Natural killer cell treated with Interleukin-12 subunit alpha and Interleukin-12 subunit beta and Interleukin-15 and Interleukin-18, amount 100 ng/mL, for 72 hours (primary cell): ENCODE data around the gene CLPSL1. TPM values are rescaled to one million over a fixed set of nuclear protein-coding genes. Genes with fewer than 3 reads are reported as not detected.
"Not testable (repeated sequence)": the region's sequence is repeated elsewhere in the genome, so short reads cannot be mapped to it uniquely, and the experiment has no call there.

Experiments used
- ATAC-seq, 2 donors: fragments of 150-1000 bp; cut with Tn5 transposase in 1 of 2; sonication (Bioruptor Pico), chemical (Tn5 transposase) in 1 of 2; 2 replicates each; pipeline ENCODE4 v1.10.0; 2021
- DNase-seq: peaks from one replicate; pipeline ENCODE4 v3.0.0; 2022; ENCODE audit warnings: low spot score
- H3K27ac Mint-ChIP-seq, 2 donors: 1 replicate in 1 of 2; 2 replicates in 1 of 2; pipeline ENCODE4 v1.8.0; 2022; ENCODE audit warnings: mixed read lengths in 2 of 2, mild to moderate bottlenecking in 1 of 2, moderate library complexity in 1 of 2
- H3K27me3 Mint-ChIP-seq, 2 donors: 1 replicate in 1 of 2; 2 replicates in 1 of 2; pipeline ENCODE4 v1.8.0; 2022; ENCODE audit warnings: mixed read lengths in 2 of 2
- H3K36me3 Mint-ChIP-seq: one replicate; pipeline ENCODE4 v1.8.0; 2022; ENCODE audit warnings: mixed read lengths
- H3K4me1 Mint-ChIP-seq, 2 donors: 1 replicate in 1 of 2; 2 replicates in 1 of 2; pipeline ENCODE4 v1.8.0; 2022; ENCODE audit warnings: low read depth in 2 of 2, mixed read lengths in 2 of 2, mild to moderate bottlenecking in 1 of 2
- H3K4me3 Mint-ChIP-seq: one replicate; pipeline ENCODE4 v1.8.0; 2022; ENCODE audit warnings: mixed read lengths
- H3K9me3 Mint-ChIP-seq: 2 replicates; pipeline ENCODE4 v1.8.0; 2022; ENCODE audit warnings: mixed read lengths
- total RNA-seq, 2 donors: library from RNA; stranded (reverse); gene quantifications; one replicate each; pipeline ENCODE4 v1.2.3, GENCODE V29; 2022

Gene CLPSL1, protein sequence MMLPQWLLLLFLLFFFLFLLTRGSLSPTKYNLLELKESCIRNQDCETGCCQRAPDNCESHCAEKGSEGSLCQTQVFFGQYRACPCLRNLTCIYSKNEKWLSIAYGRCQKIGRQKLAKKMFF
- not detected for total RNA-seq

DNA sequence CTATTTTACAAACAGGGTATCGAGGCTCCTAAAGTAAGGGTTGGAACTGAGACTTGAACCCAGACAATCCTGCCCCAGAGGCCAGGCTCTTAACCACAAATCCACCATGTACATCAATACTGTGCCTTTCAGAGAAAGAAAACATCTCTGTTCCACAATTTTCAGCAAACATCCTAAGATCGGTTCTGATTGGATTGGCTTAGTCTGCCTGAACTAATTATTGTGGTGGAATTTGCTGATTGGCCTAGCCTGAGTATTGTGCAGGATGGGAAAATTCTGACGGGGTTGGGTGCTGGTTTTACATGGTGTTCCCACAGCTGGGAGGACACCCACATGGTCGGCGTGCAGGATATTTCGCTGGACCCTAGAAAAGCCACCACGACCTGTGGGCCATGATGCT is at the start of gene CLPSL1:
Gene CLPSL1, plus strand, starts transcription at position 301 of the 400 bp plus-strand sequence. Its CDS starts 92 bp downstream, at position 393.
- Mint-ChIP-seq H3K4me1 (peaks cover 0 to 5% of the 10 kb centered on the region in 2 donors), H3K27ac (no peak within 1 kb of the TSS), H3K4me3 (no peak within 1 kb of the TSS), H3K9me3 (no peaks in the 10 kb centered on the region), H3K36me3 (no peaks in the 10 kb centered on the region), H3K27me3 (peaks cover 34 to 41% of the 10 kb centered on the region in 2 donors)
- DNase-seq (no peak), ATAC-seq (no peak)

- ATAC-seq: peak; percentile 65 to 66
- Mint-ChIP-seq H3K36me3 (no peaks in the 10 kb centered on the region), H3K27ac (peak overlapping the region in 1 of 2 donors; percentile 46), H3K4me3 (peak overlapping the region; percentile 73), H3K9me3 (no peaks in the 10 kb centered on the region), H3K4me1 (peaks cover 41 to 52% of the 10 kb centered on the region in 2 donors), H3K27me3 (peaks cover 0 to 12% of the 10 kb centered on the region in 2 donors)
- DNase-seq: peak; percentile 80
These were observed 49.4 kb upstream of the CLPSL1 start for GRCh38 chr6:35731414-35731735.

GRCh38 chr6:35731736-35732532 is 48.9 kb upstream of the CLPSL1 start:
- H3K9me3 Mint-ChIP-seq: no peaks in the 10 kb centered on the region
- DNase-seq (peak; percentile 93), ATAC-seq (peak; percentile 82)
- H3K36me3 Mint-ChIP-seq: no peaks in the 10 kb centered on the region
- H3K4me1 Mint-ChIP-seq: peaks cover 35 to 47% of the 10 kb centered on the region in 2 donors
- peaks cover 0 to 8% of the 10 kb centered on the region in 2 donors for H3K27me3 Mint-ChIP-seq
- H3K4me3 Mint-ChIP-seq: peak overlapping the region; percentile 73
- peak overlapping the region in 1 of 2 donors; percentile 46 for H3K27ac Mint-ChIP-seq

GRCh38 chr6:35733633-35734032 is 47.2 kb upstream of the CLPSL1 start:
- no peaks in the 10 kb centered on the region for H3K36me3 Mint-ChIP-seq
- H3K4me3 Mint-ChIP-seq: no peak overlapping the region
- ATAC-seq: no peak
- no peak for DNase-seq
- H3K27me3 Mint-ChIP-seq: peaks cover 0 to 8% of the 10 kb centered on the region in 2 donors
- peaks cover 29 to 38% of the 10 kb centered on the region in 2 donors for H3K4me1 Mint-ChIP-seq
- no peaks in the 10 kb centered on the region for H3K9me3 Mint-ChIP-seq
- no peak overlapping the region for H3K27ac Mint-ChIP-seq

- ATAC-seq, H3K27me3 Mint-ChIP-seq, H3K4me3 Mint-ChIP-seq, H3K27ac Mint-ChIP-seq, H3K9me3 Mint-ChIP-seq, DNase-seq, H3K36me3 Mint-ChIP-seq: not testable (repeated sequence)
- peaks cover 24 to 35% of the 10 kb centered on the region in 2 donors for H3K4me1 Mint-ChIP-seq
These were observed 46.5 kb upstream of the CLPSL1 start for GRCh38 chr6:35734319-35734718.

DNA sequence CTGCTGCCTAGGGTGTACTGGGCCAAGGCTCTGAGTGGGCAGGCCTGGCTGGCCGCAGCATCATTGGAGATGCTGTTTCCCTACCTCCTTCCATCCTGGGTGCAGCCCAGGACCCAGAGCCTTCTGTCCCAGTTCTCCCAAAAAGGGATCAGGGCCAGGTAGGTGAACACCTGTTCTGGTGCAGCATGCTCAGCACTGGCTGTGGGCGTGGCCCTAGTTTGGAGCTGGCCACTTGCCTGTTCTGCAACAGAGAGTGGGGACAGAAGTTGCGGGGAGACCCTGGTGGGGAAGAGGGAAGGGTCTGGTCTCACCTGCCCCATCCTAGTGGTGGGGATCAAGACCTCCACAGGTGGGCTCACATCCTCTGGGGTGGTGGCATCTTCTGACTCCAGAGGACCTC is 45.4 kb upstream of the CLPSL1 start:
- H3K9me3 Mint-ChIP-seq: no peaks in the 10 kb centered on the region
- no peak overlapping the region for H3K4me3 Mint-ChIP-seq
- no peak for DNase-seq
- no peak overlapping the region for H3K27ac Mint-ChIP-seq
- peaks cover 18 to 25% of the 10 kb centered on the region in 2 donors for H3K4me1 Mint-ChIP-seq
- H3K36me3 Mint-ChIP-seq: no peaks in the 10 kb centered on the region
- H3K27me3 Mint-ChIP-seq: no peaks in the 10 kb centered on the region
- ATAC-seq: no peak

- H3K27ac Mint-ChIP-seq: no peak overlapping the region
- H3K27me3 Mint-ChIP-seq: no peaks in the 10 kb centered on the region
- H3K4me1 Mint-ChIP-seq: peaks cover 16 to 21% of the 10 kb centered on the region in 2 donors
- peak; percentile 37 to 62 for ATAC-seq
- no peak overlapping the region for H3K4me3 Mint-ChIP-seq
- H3K36me3 Mint-ChIP-seq: no peaks in the 10 kb centered on the region
- H3K9me3 Mint-ChIP-seq: no peaks in the 10 kb centered on the region
- DNase-seq: peak; percentile 84
These were observed 44.4 kb upstream of the CLPSL1 start for GRCh38 chr6:35736253-35736894.

DNA sequence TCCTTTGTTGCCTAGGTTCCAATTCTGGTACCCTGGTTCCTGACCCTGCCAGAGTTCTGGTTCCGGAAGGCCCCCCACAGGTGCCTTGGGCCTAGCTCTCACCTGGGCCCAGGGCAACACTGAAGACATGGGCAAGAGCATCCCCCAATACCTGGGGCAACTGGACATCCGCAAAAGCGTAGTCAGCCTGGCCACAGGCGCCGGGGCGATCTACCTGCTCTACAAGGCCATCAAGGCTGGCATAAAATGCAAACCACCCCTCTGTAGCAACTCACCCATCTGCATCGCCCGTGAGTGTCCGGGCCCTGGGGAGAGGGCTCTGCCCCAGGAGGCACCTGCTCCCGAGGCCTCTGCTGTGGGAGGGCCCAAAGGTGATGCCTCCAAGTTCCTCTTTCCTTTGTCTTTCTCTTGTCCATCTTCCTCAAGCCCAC is 43.8 kb upstream of the CLPSL1 start, which contains the start of gene ARMC12:
Gene ARMC12, plus strand, starts transcription at position 51 of the 431 bp plus-strand sequence. Its CDS starts 77 bp downstream, at position 128.
- Mint-ChIP-seq H3K27me3 (no peaks in the 10 kb centered on the region), H3K9me3 (no peaks in the 10 kb centered on the region), H3K36me3 (no peaks in the 10 kb centered on the region), H3K4me1 (peaks cover 15 to 21% of the 10 kb centered on the region in 2 donors), H3K27ac (peak within 1 kb of the TSS in 1 of 2 donors; percentile 53), H3K4me3 (no peak within 1 kb of the TSS)
- DNase-seq (no peak), ATAC-seq (no peak)

GRCh38 chr6:35737413-35738211 is 43.2 kb upstream of the CLPSL1 start:
- Mint-ChIP-seq H3K9me3 (no peaks in the 10 kb centered on the region), H3K4me1 (peaks cover 11 to 16% of the 10 kb centered on the region in 2 donors), H3K27me3 (no peaks in the 10 kb centered on the region), H3K36me3 (no peaks in the 10 kb centered on the region), H3K27ac (peak overlapping the region in 1 of 2 donors; percentile 53), H3K4me3 (no peak overlapping the region)
- DNase-seq (no peak), ATAC-seq (peak; percentile 60 to 76)

GRCh38 chr6:35739645-35740524 is 40.9 kb upstream of the CLPSL1 start:
- no peaks in the 10 kb centered on the region for H3K36me3 Mint-ChIP-seq
- no peak overlapping the region for H3K4me3 Mint-ChIP-seq
- no peak for ATAC-seq
- H3K9me3 Mint-ChIP-seq: no peaks in the 10 kb centered on the region
- no peak for DNase-seq
- peaks cover 9 to 11% of the 10 kb centered on the region in 2 donors for H3K4me1 Mint-ChIP-seq
- H3K27me3 Mint-ChIP-seq: no peaks in the 10 kb centered on the region
- H3K27ac Mint-ChIP-seq: no peak overlapping the region

GRCh38 chr6:35742842-35743241 is 38.0 kb upstream of the CLPSL1 start:
- no peak for DNase-seq
- Mint-ChIP-seq H3K9me3 (no peaks in the 10 kb centered on the region), H3K36me3 (no peaks in the 10 kb centered on the region), H3K27ac (no peak overlapping the region), H3K4me1 (no peaks in the 10 kb centered on the region), H3K27me3 (peaks cover 0 to 5% of the 10 kb centered on the region in 2 donors), H3K4me3 (no peak overlapping the region)
- ATAC-seq: no peak

- Mint-ChIP-seq H3K36me3 (no peaks in the 10 kb centered on the region), H3K27me3 (peaks cover 0 to 5% of the 10 kb centered on the region in 2 donors)
These were observed 35.3 kb upstream of the CLPSL1 start for GRCh38 chr6:35745509-35745908.

More at GRCh38 chr6:35745509-35745908, 35.3 kb upstream of the CLPSL1 start:
- Mint-ChIP-seq H3K27ac (no peak overlapping the region), H3K4me3 (no peak overlapping the region), H3K9me3 (no peaks in the 10 kb centered on the region), H3K4me1 (no peaks in the 10 kb centered on the region)
- DNase-seq (no peak), ATAC-seq (no peak)
